DOHH2 (cell line): ENCODE data around the gene SLC66A1.

Experiments
- EZH2phosphoT487 ChIP-seq: fragments of 200-600 bp; sonication (generic); IDR thresholded peaks from 2 replicates; pipeline ENCODE4 v1.6.1; 2017; ENCODE audit warnings: borderline replicate concordance, mild to moderate bottlenecking, antibody characterized with exemption, low read length, moderate library complexity, mixed read lengths
- TF ChIP-seq, protein P1 (sequence below): fragments of 200-600 bp; sonication (generic); IDR thresholded peaks from one replicate; pipeline ENCODE4 v1.5.1; 2014; ENCODE audit warnings: antibody characterized with exemption, mild to moderate bottlenecking, low read depth, low read length; ENCODE audit not compliant: poor library complexity, severe bottlenecking

DNA sequence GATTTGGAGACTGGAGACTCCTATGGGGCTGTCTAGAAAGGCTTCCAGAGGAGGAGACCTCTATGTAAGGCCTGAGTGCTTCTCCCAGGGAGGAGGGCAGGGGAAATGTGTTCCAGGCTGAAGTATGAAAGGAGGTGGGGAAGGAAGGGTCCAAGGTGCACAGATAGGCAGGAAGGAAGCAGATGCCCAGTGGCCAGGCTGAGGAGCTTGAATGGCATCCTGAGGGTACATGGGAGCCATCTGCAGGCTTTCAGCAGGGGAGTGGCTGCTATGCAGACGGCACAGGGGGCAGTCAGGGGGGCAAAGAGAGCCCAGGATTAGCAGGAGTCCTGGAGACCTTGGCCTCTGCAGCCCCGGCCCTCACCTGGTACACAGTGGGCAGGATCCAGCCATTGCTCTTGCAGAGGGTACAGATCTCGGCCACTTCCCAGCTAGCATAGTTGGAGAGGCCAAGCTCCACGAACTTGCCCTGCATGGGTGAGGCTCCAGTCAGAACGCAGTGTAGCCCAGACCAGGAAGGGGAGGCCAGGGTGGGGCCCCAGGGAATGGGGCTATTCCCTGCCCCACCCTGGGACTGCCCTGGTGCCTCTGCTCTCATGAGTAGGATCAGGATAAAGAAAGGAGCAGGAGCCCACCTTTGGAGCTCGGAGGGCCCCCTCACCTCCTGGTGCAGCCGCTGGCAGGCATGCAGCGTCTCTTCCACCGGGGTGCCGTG, 4.2 kb upstream of the SLC66A1 start:
- TF ChIP-seq, protein P1, sequence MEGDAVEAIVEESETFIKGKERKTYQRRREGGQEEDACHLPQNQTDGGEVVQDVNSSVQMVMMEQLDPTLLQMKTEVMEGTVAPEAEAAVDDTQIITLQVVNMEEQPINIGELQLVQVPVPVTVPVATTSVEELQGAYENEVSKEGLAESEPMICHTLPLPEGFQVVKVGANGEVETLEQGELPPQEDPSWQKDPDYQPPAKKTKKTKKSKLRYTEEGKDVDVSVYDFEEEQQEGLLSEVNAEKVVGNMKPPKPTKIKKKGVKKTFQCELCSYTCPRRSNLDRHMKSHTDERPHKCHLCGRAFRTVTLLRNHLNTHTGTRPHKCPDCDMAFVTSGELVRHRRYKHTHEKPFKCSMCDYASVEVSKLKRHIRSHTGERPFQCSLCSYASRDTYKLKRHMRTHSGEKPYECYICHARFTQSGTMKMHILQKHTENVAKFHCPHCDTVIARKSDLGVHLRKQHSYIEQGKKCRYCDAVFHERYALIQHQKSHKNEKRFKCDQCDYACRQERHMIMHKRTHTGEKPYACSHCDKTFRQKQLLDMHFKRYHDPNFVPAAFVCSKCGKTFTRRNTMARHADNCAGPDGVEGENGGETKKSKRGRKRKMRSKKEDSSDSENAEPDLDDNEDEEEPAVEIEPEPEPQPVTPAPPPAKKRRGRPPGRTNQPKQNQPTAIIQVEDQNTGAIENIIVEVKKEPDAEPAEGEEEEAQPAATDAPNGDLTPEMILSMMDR, result no peak
- no peak for TF ChIP-seq EZH2phosphoT487
